ENCODE data around the gene PNKD. TPM values are rescaled to one million over a fixed set of nuclear protein-coding genes. Genes with fewer than 3 reads are reported as not detected.

Gene PNKD
- total and polyA plus RNA-seq, 2 of the 8 experiments (the other 6 are each of a cell fraction or from before 2014, with no cell fraction given), result 43.9 to 65.4 TPM

DNA sequence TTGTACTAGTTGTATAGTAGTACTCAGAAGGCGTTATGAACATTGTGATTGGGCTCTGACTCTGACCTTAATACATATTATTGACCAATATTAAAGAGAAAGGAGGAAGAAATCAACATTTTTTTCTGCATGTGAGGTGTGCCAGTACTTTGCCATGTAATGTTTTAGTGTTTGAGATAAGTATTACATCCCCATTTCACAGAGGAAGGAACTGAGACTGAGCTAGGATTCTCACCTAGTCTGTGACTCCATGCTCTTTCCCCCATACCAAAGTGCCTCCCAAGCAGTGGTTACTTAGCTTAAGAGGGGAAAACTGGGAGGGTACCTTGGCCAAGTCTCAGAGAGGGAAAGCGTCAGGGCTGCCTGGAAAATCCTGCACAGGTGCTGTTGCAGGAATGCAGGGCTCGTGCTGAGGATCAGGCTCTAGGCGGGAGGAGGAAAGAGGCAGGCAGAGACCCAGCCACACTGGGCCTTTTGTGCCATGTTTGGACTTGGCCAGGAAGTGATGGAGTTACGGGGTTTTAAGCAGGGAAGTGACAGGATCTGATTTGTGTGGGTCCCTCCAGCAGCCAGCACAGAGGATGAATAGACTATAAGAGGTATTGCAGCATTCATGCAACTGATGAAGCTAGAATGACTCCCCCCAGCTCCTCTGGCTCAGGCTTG, 1.7 kb downstream of the PNKD start (continued):
- TF ChIP-seq, protein P1, sequence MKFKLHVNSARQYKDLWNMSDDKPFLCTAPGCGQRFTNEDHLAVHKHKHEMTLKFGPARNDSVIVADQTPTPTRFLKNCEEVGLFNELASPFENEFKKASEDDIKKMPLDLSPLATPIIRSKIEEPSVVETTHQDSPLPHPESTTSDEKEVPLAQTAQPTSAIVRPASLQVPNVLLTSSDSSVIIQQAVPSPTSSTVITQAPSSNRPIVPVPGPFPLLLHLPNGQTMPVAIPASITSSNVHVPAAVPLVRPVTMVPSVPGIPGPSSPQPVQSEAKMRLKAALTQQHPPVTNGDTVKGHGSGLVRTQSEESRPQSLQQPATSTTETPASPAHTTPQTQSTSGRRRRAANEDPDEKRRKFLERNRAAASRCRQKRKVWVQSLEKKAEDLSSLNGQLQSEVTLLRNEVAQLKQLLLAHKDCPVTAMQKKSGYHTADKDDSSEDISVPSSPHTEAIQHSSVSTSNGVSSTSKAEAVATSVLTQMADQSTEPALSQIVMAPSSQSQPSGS (IDR thresholded peaks at IDR 0.05; ENCODE audit: low read length), result no peak
- TF ChIP-seq KDM5A (IDR thresholded peaks at IDR 0.05; ENCODE audit: low read length), result no peak
- no peak for TF ChIP-seq POLR2A (IDR thresholded peaks at IDR 0.05; ENCODE audit: control extremely low read depth in 1 of 2, low read depth in 2 of 2, low read length in 2 of 2)
- no peak for TF ChIP-seq TEAD4 (IDR thresholded peaks at IDR 0.05; ENCODE audit: low read depth, low read length)
- no peak for TF ChIP-seq EP300 (IDR thresholded peaks at IDR 0.05; ENCODE audit: borderline replicate concordance in 1 of 2, low read depth in 2 of 2, low read length in 2 of 2)
- no peak for TF ChIP-seq RXRA (IDR thresholded peaks at IDR 0.05; ENCODE audit: insufficient read depth, low read depth, low read length)
- no peak for TF ChIP-seq TCF12 (IDR thresholded peaks at IDR 0.05; ENCODE audit: low read depth, low read length)
- no peak for TF ChIP-seq CREB1 (IDR thresholded peaks at IDR 0.05)
